Measurements from ENCODE around the gene ITPK1. TPM values are rescaled to one million over a fixed set of nuclear protein-coding genes. Genes with fewer than 3 reads are reported as not detected.

The ITPK1 gene
- total RNA-seq, 1 donor = 35.9 TPM

- peaks cover 65% of the 10 kb centered on the region for H3K4me1 ChIP-seq (ENCODE audit: insufficient read depth, low read length)
- H3K27me3 ChIP-seq (ENCODE audit: insufficient read depth, low read length) = no peaks in the 10 kb centered on the region
- no peaks in the 10 kb centered on the region for H3K9me3 ChIP-seq (ENCODE audit: low read depth, low read length)
- no peak overlapping the region for H3K4me3 ChIP-seq (ENCODE audit: low read length)
These were observed 71.6 kb downstream of the ITPK1 start for GRCh38 chr14:93044121-93044520.

- Histone ChIP-seq H3K27me3 (ENCODE audit: insufficient read depth, low read length) (no peaks in the 10 kb centered on the region), H3K4me1 (ENCODE audit: insufficient read depth, low read length) (peaks cover 71% of the 10 kb centered on the region), H3K4me3 (ENCODE audit: low read length) (no peak overlapping the region), H3K9me3 (ENCODE audit: low read depth, low read length) (no peaks in the 10 kb centered on the region)
These were observed 72.5 kb downstream of the ITPK1 start for GRCh38 chr14:93042968-93043940.

GRCh38 chr14:93041830-93042229 lies 73.9 kb downstream of the ITPK1 start:
- no peaks in the 10 kb centered on the region for H3K9me3 ChIP-seq (ENCODE audit: low read depth, low read length)
- H3K4me1 ChIP-seq (ENCODE audit: insufficient read depth, low read length) = peaks cover 74% of the 10 kb centered on the region
- H3K27me3 ChIP-seq (ENCODE audit: insufficient read depth, low read length) = no peaks in the 10 kb centered on the region
- no peak overlapping the region for H3K4me3 ChIP-seq (ENCODE audit: low read length)

- Histone ChIP-seq H3K4me3 (ENCODE audit: low read length) (no peak overlapping the region), H3K4me1 (ENCODE audit: insufficient read depth, low read length) (peaks cover 74% of the 10 kb centered on the region), H3K27me3 (ENCODE audit: insufficient read depth, low read length) (no peaks in the 10 kb centered on the region), H3K9me3 (ENCODE audit: low read depth, low read length) (no peaks in the 10 kb centered on the region)
These were observed 74.7 kb downstream of the ITPK1 start for GRCh38 chr14:93040982-93041381.

DNA sequence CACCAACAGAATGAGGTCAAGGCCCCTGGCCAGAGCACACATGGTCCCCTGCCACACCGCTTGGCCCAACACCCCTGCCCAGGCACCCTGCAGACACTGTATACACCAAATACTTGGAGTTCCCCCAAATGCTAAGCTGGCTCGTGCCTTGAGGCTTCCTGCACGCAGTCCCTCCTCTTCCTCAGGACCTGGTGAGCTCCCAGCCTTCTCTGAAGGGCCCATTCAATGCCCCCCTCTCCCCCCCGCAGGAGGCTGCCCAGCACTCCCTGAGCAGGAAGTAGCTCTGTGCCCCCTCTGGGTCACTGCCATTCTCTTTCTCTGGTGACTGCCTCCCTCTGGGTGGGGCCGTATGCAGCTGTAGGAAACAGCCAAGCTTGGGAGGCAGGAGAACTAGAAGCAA lies 75.3 kb downstream of the ITPK1 start:
- no peaks in the 10 kb centered on the region for H3K9me3 ChIP-seq (ENCODE audit: low read depth, low read length)
- H3K27me3 ChIP-seq (ENCODE audit: insufficient read depth, low read length) = no peaks in the 10 kb centered on the region
- no peak overlapping the region for H3K4me3 ChIP-seq (ENCODE audit: low read length)
- H3K4me1 ChIP-seq (ENCODE audit: insufficient read depth, low read length) = peaks cover 69% of the 10 kb centered on the region

DNA sequence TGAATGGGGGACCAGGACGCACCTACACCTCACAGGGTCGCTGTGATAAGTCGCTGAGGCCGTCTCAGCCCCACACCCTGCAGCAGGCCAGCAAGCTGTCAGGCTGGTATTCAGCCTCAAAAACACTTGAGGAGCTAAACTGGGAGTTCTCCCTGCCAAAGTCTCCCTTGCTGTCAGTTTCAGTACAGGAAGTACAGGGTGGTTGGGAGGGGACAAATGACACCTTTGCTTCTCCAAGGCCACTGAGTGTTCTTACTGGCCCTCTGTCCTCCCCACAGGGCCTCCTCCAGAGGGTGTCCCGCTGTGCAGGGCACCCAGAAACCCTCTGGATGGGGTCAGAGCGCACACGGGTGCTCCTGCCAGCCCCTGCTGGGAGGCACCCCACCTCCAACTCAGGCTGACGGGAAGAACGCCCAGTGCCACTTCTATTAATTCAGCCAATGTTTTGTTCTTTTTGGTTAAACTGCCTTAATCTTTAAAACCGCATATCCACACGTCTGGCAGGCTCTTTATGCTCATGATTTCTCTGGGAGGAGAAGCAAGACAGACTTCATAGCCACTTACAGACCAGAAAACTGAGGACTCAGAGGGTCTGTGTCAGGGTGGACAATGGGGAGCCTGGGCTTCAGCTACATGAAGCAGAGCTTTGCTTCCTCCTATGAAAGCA lies 75.9 kb downstream of the ITPK1 start:
- no peaks in the 10 kb centered on the region for H3K27me3 ChIP-seq (ENCODE audit: insufficient read depth, low read length)
- H3K4me1 ChIP-seq (ENCODE audit: insufficient read depth, low read length) = peaks cover 67% of the 10 kb centered on the region
- H3K4me3 ChIP-seq (ENCODE audit: low read length) = no peak overlapping the region
- no peaks in the 10 kb centered on the region for H3K9me3 ChIP-seq (ENCODE audit: low read depth, low read length)

DNA sequence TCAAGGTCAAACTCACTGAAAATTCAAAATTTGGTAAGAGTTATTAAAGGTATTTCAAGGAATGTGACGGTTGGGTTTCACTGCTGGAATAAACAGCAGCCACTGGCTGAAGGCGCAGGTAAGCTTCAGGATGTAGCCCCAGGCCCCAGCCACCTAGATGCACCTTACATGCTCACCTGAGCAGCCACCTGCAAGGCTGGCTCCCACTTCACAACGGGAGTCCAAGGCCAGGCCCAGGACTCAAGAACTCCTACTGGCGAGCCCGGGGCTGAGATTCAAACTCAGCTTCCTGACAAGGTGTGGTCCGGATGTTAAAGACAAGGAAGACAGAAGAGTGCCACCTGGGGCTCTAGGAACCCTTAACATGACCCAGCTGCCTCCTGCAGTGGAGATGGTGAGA lies 78.4 kb downstream of the ITPK1 start:
- Histone ChIP-seq H3K4me1 (ENCODE audit: insufficient read depth, low read length) (peaks cover 74% of the 10 kb centered on the region), H3K27me3 (ENCODE audit: insufficient read depth, low read length) (no peaks in the 10 kb centered on the region), H3K9me3 (ENCODE audit: low read depth, low read length) (no peaks in the 10 kb centered on the region), H3K4me3 (ENCODE audit: low read length) (no peak overlapping the region)

DNA sequence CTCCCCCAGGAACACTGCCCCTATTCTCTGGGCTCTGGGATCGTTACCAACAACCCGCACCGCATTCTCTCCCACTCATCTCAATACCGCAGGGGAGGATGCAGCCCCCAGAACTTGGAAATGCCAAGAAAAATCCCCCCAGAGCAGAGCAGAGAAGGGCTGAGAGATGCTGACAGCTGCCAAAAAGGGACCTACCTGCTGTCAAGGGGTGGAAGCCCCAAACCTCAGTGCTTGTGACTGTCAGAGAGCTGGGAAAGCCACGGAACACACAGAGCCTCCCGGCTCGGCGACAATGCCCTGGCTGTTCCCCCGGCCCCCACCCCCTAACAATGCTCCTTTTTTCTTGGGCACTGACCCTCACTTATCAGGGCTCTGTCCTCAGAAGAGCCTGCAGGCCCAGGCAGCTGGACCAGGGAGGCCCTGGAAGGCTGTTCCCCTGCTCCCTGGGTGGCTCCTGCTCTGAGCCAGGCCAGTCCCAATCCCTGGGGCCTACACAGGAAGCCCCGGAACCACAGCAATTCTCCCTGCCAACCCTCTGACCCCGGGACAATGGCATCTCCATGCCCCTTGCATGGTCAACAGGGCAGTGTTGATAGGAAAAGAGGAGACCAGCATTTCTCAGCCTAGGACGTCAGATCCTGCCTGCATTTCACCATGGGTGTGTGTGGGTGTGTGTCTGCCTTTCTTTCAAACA lies 78.9 kb downstream of the ITPK1 start:
- Histone ChIP-seq H3K4me3 (ENCODE audit: low read length) (no peak overlapping the region), H3K27me3 (ENCODE audit: insufficient read depth, low read length) (no peaks in the 10 kb centered on the region), H3K9me3 (ENCODE audit: low read depth, low read length) (no peaks in the 10 kb centered on the region), H3K4me1 (ENCODE audit: insufficient read depth, low read length) (peaks cover 74% of the 10 kb centered on the region)

GRCh38 chr14:93035917-93036651 lies 79.6 kb downstream of the ITPK1 start:
- Histone ChIP-seq H3K4me1 (ENCODE audit: insufficient read depth, low read length) (peaks cover 74% of the 10 kb centered on the region), H3K4me3 (ENCODE audit: low read length) (no peak overlapping the region), H3K9me3 (ENCODE audit: low read depth, low read length) (no peaks in the 10 kb centered on the region), H3K27me3 (ENCODE audit: insufficient read depth, low read length) (no peaks in the 10 kb centered on the region)

DNA sequence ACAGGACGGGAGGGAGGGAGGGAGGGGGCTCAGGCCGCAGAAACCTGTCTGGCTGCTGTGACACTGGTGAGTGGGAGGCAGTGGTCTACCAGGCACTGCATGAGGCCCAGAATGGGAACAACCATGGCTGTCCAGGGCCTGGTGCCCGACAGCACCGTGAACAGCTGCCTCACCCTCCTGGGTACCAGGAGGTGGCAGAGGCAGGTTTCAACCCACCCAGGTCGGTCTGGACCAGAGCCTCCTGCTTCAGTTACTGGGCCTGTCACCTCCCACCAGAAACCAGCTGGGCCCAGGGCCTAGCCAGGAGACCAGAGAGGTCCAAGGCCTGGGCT lies 80.2 kb downstream of the ITPK1 start:
- Histone ChIP-seq H3K4me1 (ENCODE audit: insufficient read depth, low read length) (peaks cover 74% of the 10 kb centered on the region), H3K27me3 (ENCODE audit: insufficient read depth, low read length) (no peaks in the 10 kb centered on the region), H3K9me3 (ENCODE audit: low read depth, low read length) (no peaks in the 10 kb centered on the region), H3K4me3 (ENCODE audit: low read length) (no peak overlapping the region)

DNA sequence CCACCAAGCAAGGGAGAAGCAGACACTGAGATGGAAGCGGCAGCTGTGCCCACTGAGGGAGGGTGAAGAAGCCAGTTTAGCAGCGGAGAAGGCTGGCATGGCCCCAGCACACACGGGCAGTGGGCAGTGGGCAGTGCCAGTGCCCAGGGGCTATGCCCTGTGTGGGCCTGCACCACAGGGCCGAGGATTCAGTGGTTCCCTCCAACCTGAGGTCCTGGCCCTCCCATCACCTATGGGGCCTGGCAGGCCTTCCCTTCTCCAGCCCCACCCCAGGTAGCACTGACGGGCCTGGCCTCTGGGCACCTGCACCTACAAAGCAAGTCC lies 81.1 kb downstream of the ITPK1 start:
- Histone ChIP-seq H3K27me3 (ENCODE audit: insufficient read depth, low read length) (no peaks in the 10 kb centered on the region), H3K9me3 (ENCODE audit: low read depth, low read length) (no peaks in the 10 kb centered on the region), H3K4me1 (ENCODE audit: insufficient read depth, low read length) (peaks cover 65% of the 10 kb centered on the region), H3K4me3 (ENCODE audit: low read length) (no peak overlapping the region)

DNA sequence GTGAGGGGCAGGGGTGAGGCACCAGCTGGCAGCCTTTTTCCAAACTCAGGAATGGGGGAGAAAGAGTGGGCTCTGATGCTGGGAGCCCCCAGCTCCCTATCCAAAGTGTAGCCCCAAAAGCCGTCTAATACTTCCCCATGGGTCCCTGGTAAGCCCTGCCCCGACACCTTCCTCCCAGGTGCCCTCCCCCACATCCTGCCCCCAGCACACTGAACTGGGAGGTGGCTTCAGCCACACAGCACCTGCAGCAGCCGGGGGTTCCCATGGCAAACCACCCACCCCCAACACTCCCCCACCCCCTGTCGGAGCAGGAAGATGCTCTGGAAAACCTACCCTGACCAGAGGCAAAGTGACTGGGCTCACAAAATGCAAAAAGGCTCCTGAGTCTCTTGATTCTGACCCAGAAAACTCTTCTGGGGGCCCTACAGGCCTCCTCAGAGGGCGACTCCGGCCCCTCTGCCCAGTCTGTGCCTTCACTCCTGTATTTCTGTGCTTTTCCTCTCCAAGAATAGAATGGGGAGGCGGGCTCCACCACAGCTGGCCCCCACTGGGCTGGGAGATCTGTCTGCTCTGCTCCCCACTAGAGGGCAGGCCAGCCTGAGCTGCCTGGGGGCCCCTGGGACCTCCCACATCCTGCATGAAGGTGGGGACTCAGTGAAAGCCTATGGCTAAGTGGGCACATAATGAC lies 81.6 kb downstream of the ITPK1 start:
- no peaks in the 10 kb centered on the region for H3K27me3 ChIP-seq (ENCODE audit: insufficient read depth, low read length)
- no peaks in the 10 kb centered on the region for H3K9me3 ChIP-seq (ENCODE audit: low read depth, low read length)
- no peak overlapping the region for H3K4me3 ChIP-seq (ENCODE audit: low read length)
- peaks cover 60% of the 10 kb centered on the region for H3K4me1 ChIP-seq (ENCODE audit: insufficient read depth, low read length)

DNA sequence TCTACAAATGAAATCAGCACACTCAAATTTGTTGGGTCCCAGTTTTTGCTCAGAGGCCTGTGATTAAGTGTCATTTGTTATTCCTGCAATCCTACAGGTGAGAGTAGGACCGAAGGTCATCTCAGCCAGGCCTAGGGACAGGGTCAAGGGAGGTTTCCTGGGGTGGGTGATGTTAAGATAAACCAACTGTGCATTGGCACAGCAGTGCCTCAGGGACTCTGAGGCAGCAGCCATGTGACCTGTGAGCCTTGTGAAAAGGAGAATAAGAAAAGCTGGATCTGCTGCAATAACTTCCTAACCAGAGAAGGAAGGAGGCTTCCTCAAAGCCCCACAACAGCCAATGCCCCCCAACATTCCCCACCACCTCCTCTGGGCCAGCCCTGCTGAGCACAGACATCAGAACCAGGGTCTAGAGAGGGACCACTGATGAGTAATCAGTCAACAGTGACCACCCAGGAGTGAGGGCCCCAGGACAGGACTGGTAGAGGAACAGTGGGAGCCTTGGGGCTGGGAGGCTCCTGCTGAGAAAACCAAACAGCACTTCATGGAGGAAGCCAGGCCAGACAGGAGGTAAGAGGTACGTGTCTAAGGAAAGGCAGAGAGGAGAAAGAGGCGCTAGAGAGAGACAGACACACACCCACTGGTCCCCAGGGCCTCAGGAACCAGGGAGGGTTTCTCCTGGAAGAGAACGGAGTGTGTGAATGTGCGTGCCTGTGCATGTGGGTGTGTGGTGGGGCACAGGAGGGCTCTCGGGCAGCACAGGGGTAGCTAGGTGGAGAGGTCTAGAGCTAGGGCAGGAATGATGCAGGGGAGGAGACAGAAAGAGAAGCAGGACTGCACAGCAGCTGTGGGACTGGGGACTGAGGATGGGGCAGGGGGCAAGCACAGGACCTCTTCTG lies 82.4 kb downstream of the ITPK1 start:
- no peaks in the 10 kb centered on the region for H3K9me3 ChIP-seq (ENCODE audit: low read depth, low read length)
- no peaks in the 10 kb centered on the region for H3K27me3 ChIP-seq (ENCODE audit: insufficient read depth, low read length)
- no peak overlapping the region for H3K4me3 ChIP-seq (ENCODE audit: low read length)
- H3K4me1 ChIP-seq (ENCODE audit: insufficient read depth, low read length) = peaks cover 54% of the 10 kb centered on the region

Data from mononuclear cell (primary cell).